NCI-H69 (cell line): ENCODE measurements around the gene NFATC3.

Source experiments
- DNase-seq: peaks from one replicate; lab custom pipeline; 2025; lab: John Stamatoyannopoulos, UW

NFATC3 gene

GRCh38 chr16:68247932-68248331 is 162.8 kb downstream of the NFATC3 start:
- no peak for DNase-seq

GRCh38 chr16:68249371-68249770 is 164.2 kb downstream of the NFATC3 start:
- no peak for DNase-seq

- no peak for DNase-seq
Observed at GRCh38 chr16:68250951-68251350, 165.8 kb downstream of the NFATC3 start.

- no peak for DNase-seq
Observed at GRCh38 chr16:68251832-68252231, 166.7 kb downstream of the NFATC3 start.

GRCh38 chr16:68252383-68252782 is 167.2 kb downstream of the NFATC3 start:
- DNase-seq, result no peak

GRCh38 chr16:68253721-68254120 is 168.6 kb downstream of the NFATC3 start:
- DNase-seq, result no peak

- no peak for DNase-seq
Observed at GRCh38 chr16:68255712-68256111, 170.5 kb downstream of the NFATC3 start.

- DNase-seq, result peak; percentile 29
Observed at GRCh38 chr16:68257251-68257905, 172.2 kb downstream of the NFATC3 start.

GRCh38 chr16:68257906-68258800 is 173.0 kb downstream of the NFATC3 start:
- DNase-seq, result no peak

GRCh38 chr16:68259007-68259825 is 174.0 kb downstream of the NFATC3 start:
- DNase-seq, result no peak

GRCh38 chr16:68263559-68264127 is 178.5 kb downstream of the NFATC3 start:
- DNase-seq, result no peak

GRCh38 chr16:68264128-68265077 is 179.2 kb downstream of the NFATC3 start, which contains the start of gene SLC7A6:
Gene SLC7A6 (plus strand): TSS chr16:68264526. CDS start chr16:68274727, 10,201 bp downstream.
- peak; percentile 68 for DNase-seq

- peak; percentile 55 for DNase-seq
Observed at GRCh38 chr16:68265078-68265920, 180.1 kb downstream of the NFATC3 start.

GRCh38 chr16:68267612-68268405 is 182.6 kb downstream of the NFATC3 start:
- DNase-seq, result peak; percentile 63

GRCh38 chr16:68269793-68270192 is 184.6 kb downstream of the NFATC3 start:
- DNase-seq, result no peak

- DNase-seq, result no peak
Observed at GRCh38 chr16:68270353-68270752, 185.2 kb downstream of the NFATC3 start.

GRCh38 chr16:68272507-68273209 is 187.5 kb downstream of the NFATC3 start:
- peak; percentile 84 for DNase-seq

- DNase-seq, result no peak
Observed at GRCh38 chr16:68273459-68273858, 188.3 kb downstream of the NFATC3 start.
